Fibroblast of villous mesenchyme (primary cell): ENCODE measurements around the gene SCUBE1. TPM values are rescaled to one million over a fixed set of nuclear protein-coding genes. Genes with fewer than 3 reads are reported as not detected.

ENCODE experiments used
- DNase-seq: peaks from one replicate; pipeline ENCODE4 v3.0.0-alpha.2; 2010; ENCODE audit warnings: low read depth
- H3K4me3 ChIP-seq: 2 replicates; pipeline ENCODE4 v1.5.1; 2011; ENCODE audit warnings: low read depth, mild to moderate bottlenecking, low read length
- total RNA-seq: library from RNA; depleted of rRNA; stranded (reverse); fragments of >200 nt; gene quantifications from 2 replicates; pipeline ENCODE4 v1.2.3, GENCODE V29; 2012
- TF ChIP-seq, protein P1 (sequence below): IDR thresholded peaks from 2 replicates; pipeline ENCODE4 v1.5.1; 2012; ENCODE audit warnings: low read depth, mild to moderate bottlenecking, low read length; ENCODE audit not compliant: insufficient read depth

SCUBE1 gene
- total RNA-seq, 1 donor, result not detected

DNA sequence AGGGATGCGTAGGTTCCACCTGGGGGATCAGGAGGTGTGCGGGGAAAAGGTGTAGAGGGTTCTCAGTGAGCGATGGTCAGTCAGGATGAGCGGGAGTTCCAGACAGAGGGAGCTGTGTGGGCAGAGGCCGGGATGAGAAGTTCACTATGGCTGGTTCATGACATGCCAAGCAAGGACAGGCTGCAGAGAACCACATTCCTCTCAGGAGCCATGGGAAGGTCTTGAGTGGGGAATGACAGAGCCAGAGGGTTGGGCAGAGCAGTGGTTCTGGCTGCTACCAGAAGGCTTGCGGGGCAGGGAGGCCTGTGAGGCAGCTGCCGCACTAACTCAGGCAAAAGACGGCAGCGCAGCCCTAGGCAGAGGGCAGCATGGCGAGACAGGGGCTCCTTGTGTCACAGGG lies 66.1 kb downstream of the SCUBE1 start:
- DNase-seq, result no peak
- TF ChIP-seq, protein P1, sequence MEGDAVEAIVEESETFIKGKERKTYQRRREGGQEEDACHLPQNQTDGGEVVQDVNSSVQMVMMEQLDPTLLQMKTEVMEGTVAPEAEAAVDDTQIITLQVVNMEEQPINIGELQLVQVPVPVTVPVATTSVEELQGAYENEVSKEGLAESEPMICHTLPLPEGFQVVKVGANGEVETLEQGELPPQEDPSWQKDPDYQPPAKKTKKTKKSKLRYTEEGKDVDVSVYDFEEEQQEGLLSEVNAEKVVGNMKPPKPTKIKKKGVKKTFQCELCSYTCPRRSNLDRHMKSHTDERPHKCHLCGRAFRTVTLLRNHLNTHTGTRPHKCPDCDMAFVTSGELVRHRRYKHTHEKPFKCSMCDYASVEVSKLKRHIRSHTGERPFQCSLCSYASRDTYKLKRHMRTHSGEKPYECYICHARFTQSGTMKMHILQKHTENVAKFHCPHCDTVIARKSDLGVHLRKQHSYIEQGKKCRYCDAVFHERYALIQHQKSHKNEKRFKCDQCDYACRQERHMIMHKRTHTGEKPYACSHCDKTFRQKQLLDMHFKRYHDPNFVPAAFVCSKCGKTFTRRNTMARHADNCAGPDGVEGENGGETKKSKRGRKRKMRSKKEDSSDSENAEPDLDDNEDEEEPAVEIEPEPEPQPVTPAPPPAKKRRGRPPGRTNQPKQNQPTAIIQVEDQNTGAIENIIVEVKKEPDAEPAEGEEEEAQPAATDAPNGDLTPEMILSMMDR, result no peak

DNA sequence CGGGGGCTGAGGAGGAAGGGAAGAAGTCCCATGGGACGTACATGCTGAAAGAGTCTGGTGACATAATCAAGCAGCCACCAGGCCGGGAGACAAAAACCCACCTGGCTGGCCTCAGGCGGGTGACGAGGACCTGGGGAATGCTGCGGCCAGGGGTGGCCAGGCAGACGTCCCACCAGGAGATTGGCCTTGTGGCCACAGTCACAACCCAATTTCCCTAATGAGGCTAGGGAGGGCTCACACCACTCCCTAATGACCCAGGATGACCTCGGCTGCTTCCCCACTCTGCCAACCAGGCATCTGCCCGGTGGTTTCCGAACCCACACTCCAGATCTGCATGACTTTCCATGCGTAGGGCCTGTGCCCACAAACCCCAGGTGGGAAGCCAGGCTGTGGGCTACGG lies 66.9 kb downstream of the SCUBE1 start:
- H3K4me3 ChIP-seq, result no peak overlapping the region
- TF ChIP-seq, protein P1, result no peak
- no peak for DNase-seq

More for the DNA sequence above, 66.1 kb downstream of the SCUBE1 start:
- no peak overlapping the region for H3K4me3 ChIP-seq

- DNase-seq, result no peak
- H3K4me3 ChIP-seq, result no peak overlapping the region
- TF ChIP-seq, protein P1, result no peak
These were observed 67.4 kb downstream of the SCUBE1 start for GRCh38 chr22:43275545-43276317.

DNA sequence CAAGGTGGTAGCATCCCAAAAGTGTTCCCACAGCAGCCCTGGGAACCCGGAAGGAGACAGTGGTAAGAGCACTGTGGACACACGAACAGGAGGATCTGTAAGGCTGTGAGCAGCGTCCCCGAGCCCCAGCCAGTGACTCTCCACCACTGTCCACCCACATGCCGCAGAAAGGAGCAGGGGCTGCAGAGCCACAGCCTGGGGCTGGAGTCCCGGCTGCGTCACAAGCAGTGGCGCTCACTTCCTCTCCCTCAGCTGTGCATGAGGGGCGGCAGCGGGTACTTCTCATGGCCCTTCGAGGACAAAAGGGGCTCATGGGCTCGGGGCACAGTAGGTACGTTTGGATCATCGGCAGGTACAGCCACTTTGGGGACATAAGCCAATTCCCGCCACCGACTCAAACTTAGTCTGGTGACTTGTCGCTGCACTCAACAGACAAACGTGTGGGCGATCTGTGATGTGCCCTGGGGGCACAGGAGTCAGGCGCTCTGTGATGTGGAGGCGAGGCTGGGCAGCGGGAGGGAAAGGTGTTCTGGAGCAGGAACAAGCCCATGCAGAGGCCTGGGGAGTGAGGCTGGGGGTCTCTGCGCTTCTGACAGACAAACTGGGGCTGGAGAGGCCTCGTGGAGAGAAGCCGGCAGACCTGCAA lies 68.5 kb downstream of the SCUBE1 start:
- no peak for DNase-seq
- TF ChIP-seq, protein P1, result no peak
- H3K4me3 ChIP-seq, result no peak overlapping the region

DNA sequence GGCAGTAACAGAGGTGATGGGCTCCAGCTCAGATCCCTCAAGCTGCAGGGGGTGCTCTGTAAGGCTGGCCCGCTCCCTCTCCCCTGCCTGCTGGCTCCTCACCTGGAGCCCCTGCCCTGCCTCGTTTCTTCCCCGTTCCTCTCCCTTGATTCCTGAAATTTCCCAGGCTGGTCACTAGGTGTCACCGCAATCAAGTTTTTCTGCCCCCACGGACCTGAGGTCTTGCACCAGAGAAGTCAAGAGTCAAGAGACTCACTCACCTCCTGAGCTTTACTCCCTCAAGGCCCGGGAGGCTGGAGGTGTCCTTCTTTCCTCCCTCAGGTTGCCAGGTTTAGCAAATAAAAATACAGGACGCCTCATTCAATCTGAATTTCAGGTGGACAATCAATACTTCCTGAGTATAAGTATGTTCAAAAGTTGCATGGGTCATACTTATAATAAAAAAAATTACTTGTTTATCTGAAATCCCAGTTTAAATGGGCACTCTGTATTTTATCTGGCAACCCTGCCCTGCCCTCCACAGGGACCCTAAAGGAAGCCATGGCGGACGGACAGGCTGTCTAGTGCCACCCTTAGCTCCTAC lies 69.2 kb downstream of the SCUBE1 start:
- peak; percentile 70 for DNase-seq
- H3K4me3 ChIP-seq, result no peak overlapping the region
- TF ChIP-seq, protein P1, result peak; percentile 83

DNA sequence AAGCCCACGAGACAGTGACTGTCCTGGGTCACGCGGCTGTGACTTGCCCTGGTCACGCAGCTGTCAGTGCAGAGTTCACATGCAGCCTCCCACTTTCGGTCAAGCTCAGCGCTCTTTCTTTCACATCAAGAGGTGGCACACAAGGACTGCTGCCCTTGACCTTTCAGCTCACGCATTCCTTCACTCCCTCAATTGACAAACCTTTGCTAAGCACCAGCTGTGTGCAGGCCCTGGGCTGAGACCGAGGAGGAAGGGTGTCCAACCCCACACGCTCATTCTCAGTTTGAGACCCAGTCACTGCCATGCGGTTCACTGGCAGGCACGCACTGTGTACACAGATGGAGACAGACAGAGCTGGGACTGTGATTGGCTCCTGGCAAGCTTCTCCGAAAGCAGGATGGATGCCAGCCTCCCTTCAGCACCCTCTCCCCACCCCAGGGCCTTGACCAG lies 70.3 kb downstream of the SCUBE1 start:
- TF ChIP-seq, protein P1, result no peak

More for the DNA sequence above, 70.3 kb downstream of the SCUBE1 start:
- no peak overlapping the region for H3K4me3 ChIP-seq
- DNase-seq, result peak; percentile 28
